ENCODE results near the gene RASSF5. TPM values are rescaled to one million over a fixed set of nuclear protein-coding genes. Genes with fewer than 3 reads are reported as not detected.

The RASSF5 gene
- total RNA-seq, 3 donors from 2014 or later: 11.0 to 17.0 (median 11.1) TPM

DNA sequence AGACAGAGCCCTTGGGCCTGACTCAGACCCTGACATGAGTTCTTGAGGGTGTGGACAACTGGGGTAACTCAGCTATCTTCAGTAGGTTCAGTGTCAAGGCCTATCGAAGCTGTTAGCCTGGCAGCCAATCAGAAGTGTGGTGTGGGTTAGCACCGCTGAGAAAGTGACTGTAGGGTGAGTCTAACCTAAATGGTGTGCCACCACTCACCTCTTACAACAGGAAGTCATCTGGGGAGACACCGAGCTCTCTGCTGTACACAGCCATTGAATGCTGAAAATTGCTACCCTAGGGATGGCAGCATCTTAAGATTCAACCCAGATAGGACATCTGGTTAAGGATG is 44.6 kb downstream of the RASSF5 start:
- Histone ChIP-seq H3K4me3 (no peak overlapping the region), H3K9me3 (no peaks in the 10 kb centered on the region), H3K36me3 (no peaks in the 10 kb centered on the region), H3K4me1 (peaks cover 3 to 10% of the 10 kb centered on the region in 2 donors), H3K27me3 (no peaks in the 10 kb centered on the region), H3K27ac (no peak overlapping the region)
- TF ChIP-seq POLR2A (IDR thresholded peaks at IDR 0.05): no peak
- TF ChIP-seq, protein P1, sequence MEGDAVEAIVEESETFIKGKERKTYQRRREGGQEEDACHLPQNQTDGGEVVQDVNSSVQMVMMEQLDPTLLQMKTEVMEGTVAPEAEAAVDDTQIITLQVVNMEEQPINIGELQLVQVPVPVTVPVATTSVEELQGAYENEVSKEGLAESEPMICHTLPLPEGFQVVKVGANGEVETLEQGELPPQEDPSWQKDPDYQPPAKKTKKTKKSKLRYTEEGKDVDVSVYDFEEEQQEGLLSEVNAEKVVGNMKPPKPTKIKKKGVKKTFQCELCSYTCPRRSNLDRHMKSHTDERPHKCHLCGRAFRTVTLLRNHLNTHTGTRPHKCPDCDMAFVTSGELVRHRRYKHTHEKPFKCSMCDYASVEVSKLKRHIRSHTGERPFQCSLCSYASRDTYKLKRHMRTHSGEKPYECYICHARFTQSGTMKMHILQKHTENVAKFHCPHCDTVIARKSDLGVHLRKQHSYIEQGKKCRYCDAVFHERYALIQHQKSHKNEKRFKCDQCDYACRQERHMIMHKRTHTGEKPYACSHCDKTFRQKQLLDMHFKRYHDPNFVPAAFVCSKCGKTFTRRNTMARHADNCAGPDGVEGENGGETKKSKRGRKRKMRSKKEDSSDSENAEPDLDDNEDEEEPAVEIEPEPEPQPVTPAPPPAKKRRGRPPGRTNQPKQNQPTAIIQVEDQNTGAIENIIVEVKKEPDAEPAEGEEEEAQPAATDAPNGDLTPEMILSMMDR (IDR thresholded peaks at IDR 0.05): no peak
- TF ChIP-seq POLR2AphosphoS5 (IDR thresholded peaks at IDR 0.05): no peak
- DNase-seq (ENCODE audit: low spot score in 2 of 2): no peak
- intact Hi-C loops (cut with DNase I; ENCODE audit: low total_unique reads): no loop called here

DNA sequence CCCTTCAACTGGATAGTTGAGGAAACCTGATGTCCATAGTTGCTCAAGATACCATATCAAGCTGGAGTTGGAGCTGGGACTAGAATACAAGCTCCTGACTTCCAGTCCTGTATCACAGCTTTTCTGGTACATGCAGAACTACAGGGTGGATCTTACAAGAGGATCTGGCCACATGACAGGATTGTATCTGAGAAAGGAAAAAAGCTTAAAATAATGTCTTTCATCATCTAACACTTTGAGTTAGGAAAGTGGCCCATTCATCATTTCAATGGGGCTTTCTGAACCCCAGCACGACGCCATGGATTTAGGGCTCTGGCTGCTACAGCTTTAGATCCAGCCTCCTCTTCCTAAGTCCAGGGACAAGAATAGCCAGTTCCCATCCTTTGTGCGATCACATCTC is 46.9 kb downstream of the RASSF5 start:
- Histone ChIP-seq H3K4me3 (no peak overlapping the region), H3K36me3 (no peaks in the 10 kb centered on the region), H3K27ac (peak overlapping the region in 1 of 2 donors; percentile 77), H3K9me3 (no peaks in the 10 kb centered on the region), H3K27me3 (no peaks in the 10 kb centered on the region), H3K4me1 (peaks cover 3 to 10% of the 10 kb centered on the region in 2 donors)
- TF ChIP-seq, protein P1 (IDR thresholded peaks at IDR 0.05): no peak
- TF ChIP-seq POLR2A (IDR thresholded peaks at IDR 0.05) (no peak), POLR2AphosphoS5 (IDR thresholded peaks at IDR 0.05) (no peak)
- DNase-seq (ENCODE audit: low spot score in 2 of 2): no peak
- intact Hi-C loops (cut with DNase I; ENCODE audit: low total_unique reads): no loop called here

DNA sequence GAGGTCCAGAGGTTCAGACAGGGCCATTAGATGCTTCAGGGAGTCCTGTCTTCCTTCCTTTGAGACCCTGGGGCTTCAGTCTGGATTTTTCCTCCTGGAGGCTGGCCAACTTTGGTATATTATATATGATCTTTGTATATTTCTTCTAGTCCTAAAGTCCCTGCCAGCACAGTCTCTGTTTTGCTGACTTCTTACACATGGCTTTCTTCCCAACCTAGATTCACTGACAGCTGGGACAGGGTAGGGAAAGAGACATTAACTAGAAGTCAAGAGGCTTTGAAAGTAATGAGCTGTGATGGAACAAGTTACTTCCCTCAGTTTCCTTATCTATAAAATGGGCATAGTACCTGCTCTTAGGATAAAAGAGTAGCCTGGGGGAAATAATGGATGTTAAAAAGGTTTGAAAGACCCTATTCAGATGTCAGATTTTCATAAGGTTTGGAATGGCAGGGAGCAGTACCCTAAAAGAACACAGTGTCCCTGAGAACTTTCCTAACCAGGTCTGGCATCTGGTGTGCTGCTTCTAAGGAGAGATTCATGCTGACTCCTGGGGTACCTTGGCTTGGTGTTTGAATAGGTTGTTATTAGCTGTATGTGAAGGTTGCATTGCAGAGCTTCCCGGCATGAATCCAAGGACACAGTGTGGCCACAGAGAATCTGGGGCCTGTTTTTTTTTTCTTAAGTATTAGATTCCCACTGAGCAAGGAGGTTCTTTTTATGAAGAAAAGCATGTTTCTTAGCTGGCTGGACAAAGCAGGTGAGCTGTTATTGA is 47.6 kb downstream of the RASSF5 start:
- peaks cover 3 to 10% of the 10 kb centered on the region in 2 donors for H3K4me1 ChIP-seq
- peak overlapping the region; percentile 77 to 84 for H3K27ac ChIP-seq

DNA sequence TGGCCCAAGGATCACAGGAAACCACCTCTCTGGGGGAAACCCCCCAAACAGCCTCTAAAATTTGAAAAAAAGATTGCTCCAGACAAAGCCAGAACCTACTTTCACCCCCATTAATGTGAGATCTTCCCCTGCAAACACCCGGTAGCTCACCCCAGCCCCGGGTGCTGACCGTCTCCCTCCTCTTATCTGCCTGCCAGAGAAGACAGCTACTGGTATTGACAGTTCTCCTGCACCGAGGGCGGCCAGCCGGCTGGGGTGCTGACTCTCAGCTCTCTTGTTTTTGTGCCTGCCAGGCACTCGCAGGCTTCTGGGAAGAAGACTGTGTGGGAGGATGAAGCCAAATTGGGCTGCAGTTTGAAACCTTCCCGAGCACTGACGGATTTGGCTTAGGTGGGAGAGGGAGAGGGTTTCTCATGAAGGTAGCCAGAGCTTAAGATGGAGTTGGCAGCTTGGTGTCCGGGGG is 48.2 kb downstream of the RASSF5 start:
- Histone ChIP-seq H3K36me3 (no peaks in the 10 kb centered on the region), H3K4me1 (peaks cover 3 to 10% of the 10 kb centered on the region in 2 donors), H3K27me3 (no peaks in the 10 kb centered on the region), H3K27ac (peak overlapping the region; percentile 77 to 84), H3K9me3 (no peaks in the 10 kb centered on the region), H3K4me3 (peak overlapping the region in 1 of 3 donors; percentile 29)
- intact Hi-C loops (cut with DNase I; ENCODE audit: low total_unique reads): no loop called here
- TF ChIP-seq, protein P1 (IDR thresholded peaks at IDR 0.05): no peak
- TF ChIP-seq POLR2A (IDR thresholded peaks at IDR 0.05) (no peak), POLR2AphosphoS5 (IDR thresholded peaks at IDR 0.05) (no peak)
- peak; percentile 56 to 66 for DNase-seq (ENCODE audit: low spot score in 2 of 2)

More for the DNA sequence above, 47.6 kb downstream of the RASSF5 start:
- peak in 1 of 2 donors; percentile 51 for DNase-seq (ENCODE audit: low spot score in 2 of 2)
- Histone ChIP-seq H3K27me3 (no peaks in the 10 kb centered on the region), H3K9me3 (no peaks in the 10 kb centered on the region), H3K4me3 (no peak overlapping the region), H3K36me3 (no peaks in the 10 kb centered on the region)
- TF ChIP-seq, protein P1 (IDR thresholded peaks at IDR 0.05): no peak
- no peak for TF ChIP-seq POLR2AphosphoS5 (IDR thresholded peaks at IDR 0.05)
- no peak for TF ChIP-seq POLR2A (IDR thresholded peaks at IDR 0.05)
- intact Hi-C loops (cut with DNase I; ENCODE audit: low total_unique reads): no loop called here

DNA sequence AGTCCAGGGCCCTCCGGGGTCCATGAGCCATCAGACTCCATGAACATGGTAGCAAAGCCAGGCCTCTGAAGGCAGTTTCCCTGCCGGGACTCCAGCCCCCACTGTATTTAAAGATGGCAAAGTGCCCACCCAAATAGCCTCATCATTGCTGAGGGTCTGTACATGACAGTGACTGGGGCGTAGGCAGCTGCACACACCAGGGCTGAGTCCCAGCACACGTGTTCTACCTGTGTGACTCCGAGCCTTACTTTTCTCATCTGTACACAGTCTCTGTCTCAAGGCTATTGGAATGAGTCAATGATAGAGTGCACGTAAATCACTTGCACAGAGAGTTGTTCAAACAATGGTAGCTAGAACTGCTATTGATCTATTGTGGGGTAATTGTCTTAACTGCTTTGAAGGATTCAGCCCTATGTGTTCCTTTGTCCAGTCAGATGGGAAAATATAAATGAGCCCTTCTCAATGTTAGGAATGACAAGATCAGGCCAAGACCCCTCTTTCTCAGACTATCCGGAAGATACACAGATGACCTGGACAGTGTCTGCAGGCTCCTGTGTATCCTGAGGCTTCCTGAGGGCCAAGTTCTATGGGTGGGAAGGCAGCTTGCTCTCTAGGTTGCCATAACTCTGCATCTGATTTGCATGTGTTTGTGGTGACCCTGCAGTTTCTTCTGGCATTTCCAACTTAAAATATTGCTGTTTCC is 48.9 kb downstream of the RASSF5 start:
- H3K4me3 ChIP-seq: peak overlapping the region in 2 of 3 donors; percentile 56 to 82
- H3K36me3 ChIP-seq: no peaks in the 10 kb centered on the region
- peak overlapping the region; percentile 77 to 84 for H3K27ac ChIP-seq
- intact Hi-C loops (cut with DNase I; ENCODE audit: low total_unique reads): no loop called here
- peaks cover 3 to 10% of the 10 kb centered on the region in 2 donors for H3K4me1 ChIP-seq
- TF ChIP-seq, protein P1 (IDR thresholded peaks at IDR 0.05): no peak
- TF ChIP-seq POLR2A (IDR thresholded peaks at IDR 0.05) (no peak), POLR2AphosphoS5 (IDR thresholded peaks at IDR 0.05) (no peak)
- DNase-seq (ENCODE audit: low spot score in 2 of 2): no peak
- no peaks in the 10 kb centered on the region for H3K27me3 ChIP-seq
- no peaks in the 10 kb centered on the region for H3K9me3 ChIP-seq
